CD1c-positive myeloid dendritic cell (primary cell): ENCODE data around the gene RETREG1.

Experiments
- DNase-seq: peaks from one replicate; pipeline ENCODE4 v3.0.0-alpha.2; 2016; ENCODE audit errors: extremely low spot score

RETREG1 gene

GRCh38 chr5:16525651-16526050 lies 91.1 kb downstream of the RETREG1 start:
- no peak for DNase-seq

GRCh38 chr5:16524286-16524685 lies 92.5 kb downstream of the RETREG1 start:
- no peak for DNase-seq

- DNase-seq: no peak
Observed at GRCh38 chr5:16521521-16522483, 95.0 kb downstream of the RETREG1 start.

GRCh38 chr5:16520841-16521240 lies 96.0 kb downstream of the RETREG1 start:
- DNase-seq: no peak

- DNase-seq: no peak
Observed at GRCh38 chr5:16519435-16519834, 97.4 kb downstream of the RETREG1 start.

GRCh38 chr5:16518606-16519005 lies 98.2 kb downstream of the RETREG1 start:
- DNase-seq: no peak

GRCh38 chr5:16515532-16515931 lies 101.3 kb downstream of the RETREG1 start:
- no peak for DNase-seq

GRCh38 chr5:16510098-16510497 lies 106.7 kb downstream of the RETREG1 start:
- no peak for DNase-seq

GRCh38 chr5:16508730-16509531 lies 107.9 kb downstream of the RETREG1 start:
- DNase-seq: peak; percentile 17

- no peak for DNase-seq
Observed at GRCh38 chr5:16507716-16508115, 109.1 kb downstream of the RETREG1 start.

- DNase-seq: no peak
Observed at GRCh38 chr5:16505904-16506303, 110.9 kb downstream of the RETREG1 start.

GRCh38 chr5:16505140-16505891 lies 111.5 kb downstream of the RETREG1 start:
- DNase-seq: no peak

- no peak for DNase-seq
Observed at GRCh38 chr5:16504571-16504970, 112.2 kb downstream of the RETREG1 start.

GRCh38 chr5:16502866-16503265 lies 113.9 kb downstream of the RETREG1 start:
- DNase-seq: no peak

GRCh38 chr5:16500024-16500423 lies 116.8 kb downstream of the RETREG1 start:
- DNase-seq: no peak

GRCh38 chr5:16497546-16497945 lies 119.3 kb downstream of the RETREG1 start:
- no peak for DNase-seq

- no peak for DNase-seq
Observed at GRCh38 chr5:16493261-16493660, 123.5 kb downstream of the RETREG1 start.

- no peak for DNase-seq
Observed at GRCh38 chr5:16492398-16493140, 124.2 kb downstream of the RETREG1 start.

GRCh38 chr5:16490911-16491310 lies 125.9 kb downstream of the RETREG1 start:
- DNase-seq: no peak

- DNase-seq: peak; percentile 29
Observed at GRCh38 chr5:16489322-16489791, 127.4 kb downstream of the RETREG1 start.

GRCh38 chr5:16487456-16487855 lies 129.3 kb downstream of the RETREG1 start:
- DNase-seq: no peak
